SK-N-SH (cell line): ENCODE measurements around the gene PROSER2. TPM values are rescaled to one million over a fixed set of nuclear protein-coding genes. Genes with fewer than 3 reads are reported as not detected.

Experiments
- CTCF ChIA-PET: fragments of 300-600, 350-600 bp; formaldehyde crosslinking; extraction: SDS; loops from one replicate; lab custom pipeline; 2021; lab: Yijun Ruan, JAX
- POLR2A ChIA-PET: fragments of 350-600 bp; sonication (Branson Sonifier 250); formaldehyde crosslinking; extraction: SDS; loops from one replicate; lab custom pipeline; 2020; ENCODE audit warnings: antibody characterized with exemption, inconsistent platforms; lab: Yijun Ruan, JAX
- DNase-seq: peaks from one replicate; pipeline ENCODE4 v3.0.0; 2012
- H2AFZ ChIP-seq: fragments of 200-600 bp; sonication (generic); 2 replicates; pipeline ENCODE4 v1.8.1; 2016; ENCODE audit warnings: antibody characterized with exemption, mild to moderate bottlenecking, low read depth
- H3F3A ChIP-seq: fragments of 200-600 bp; sonication (generic); replicated peaks from 2 replicates; pipeline ENCODE3; 2016; ENCODE audit warnings: antibody characterized with exemption, mild to moderate bottlenecking; ENCODE audit not compliant: insufficient read depth
- H3K27ac ChIP-seq, 2 experiments: fragments of 200-500 bp in 1 of 2; fragments of 200-600 bp in 1 of 2; sonication (Bioruptor generic) in 1 of 2; sonication (generic), shearing (Covaris generic) in 1 of 2; 2 replicates each; pipeline versions ENCODE4 v1.5.1 to v1.6.1; 2014 to 2016; ENCODE audit warnings: low read depth in 2 of 2, inconsistent platforms in 1 of 2, low read length in 1 of 2, mild to moderate bottlenecking in 1 of 2, mixed read lengths in 1 of 2
- H3K27me3 ChIP-seq: fragments of 200-600 bp; sonication (generic), shearing (Covaris generic); 2 replicates; pipeline ENCODE4 v1.6.1; 2016; ENCODE audit warnings: mixed run types; ENCODE audit not compliant: insufficient read depth
- H3K36me3 ChIP-seq, 2 experiments: fragments of 200-500 bp in 1 of 2; fragments of 200-600 bp in 1 of 2; sonication (Bioruptor generic) in 1 of 2; sonication (generic) in 1 of 2; replicated peaks in 1 of 2; 2 replicates each; pipeline versions ENCODE3 to v1.5.1; 2014 to 2016; ENCODE audit warnings: low read length in 1 of 2, mild to moderate bottlenecking in 1 of 2; ENCODE audit not compliant: insufficient read depth in 2 of 2, control insufficient read depth in 1 of 2
- H3K4me1 ChIP-seq, 2 experiments: fragments of 200-500 bp in 1 of 2; fragments of 200-600 bp in 1 of 2; sonication (Bioruptor generic) in 1 of 2; sonication (generic), shearing (Covaris generic) in 1 of 2; 2 replicates each; pipeline versions ENCODE4 v1.5.1 to v1.6.1; 2014 to 2016; ENCODE audit warnings: low read depth in 1 of 2, low read length in 1 of 2, mixed run types in 1 of 2; ENCODE audit not compliant: insufficient read depth in 2 of 2, control insufficient read depth in 1 of 2
- H3K4me2 ChIP-seq: fragments of 200-600 bp; sonication (generic), shearing (Covaris generic); 2 replicates; pipeline ENCODE4 v1.6.1; 2017; ENCODE audit warnings: mixed run types
- H3K4me3 ChIP-seq, 2 experiments: fragments of 200-500 bp in 1 of 2; fragments of 200-600 bp in 1 of 2; sonication (Bioruptor generic) in 1 of 2; sonication (generic), shearing (Covaris generic) in 1 of 2; 2 replicates each; pipeline versions ENCODE4 v1.5.1 to v1.8.1; 2014 to 2016; ENCODE audit warnings: low read depth in 2 of 2, inconsistent platforms in 1 of 2, low read length in 1 of 2, mild to moderate bottlenecking in 1 of 2, mixed read lengths in 1 of 2, moderate library complexity in 1 of 2
- H3K79me2 ChIP-seq: fragments of 200-600 bp; sonication (generic); 2 replicates; pipeline ENCODE4 v1.8.1; 2017; ENCODE audit warnings: mild to moderate bottlenecking; ENCODE audit not compliant: insufficient read depth
- H3K9ac ChIP-seq: fragments of 200-600 bp; sonication (generic); 2 replicates; pipeline ENCODE4 v1.6.1; 2017; ENCODE audit warnings: mixed run types
- H3K9me2 ChIP-seq: fragments of 200-600 bp; sonication (generic); 2 replicates; pipeline ENCODE4 v1.6.1; 2017; ENCODE audit warnings: mixed run types
- H3K9me3 ChIP-seq: fragments of 200-600 bp; sonication (generic); 2 replicates; pipeline ENCODE4 v1.6.1; 2017; ENCODE audit warnings: mixed run types, mild to moderate bottlenecking, moderate library complexity
- H4K20me1 ChIP-seq: fragments of 200-600 bp; sonication (generic); 2 replicates; pipeline ENCODE4 v1.6.1; 2017; ENCODE audit warnings: mild to moderate bottlenecking, mixed run types; ENCODE audit not compliant: insufficient read depth
- CHD2 ChIP-seq: fragments of 150-350 bp; IDR thresholded peaks from 2 replicates; pipeline ENCODE4 v1.6.1; 2018; ENCODE audit warnings: low read length; ENCODE audit not compliant: partially characterized antibody
- CTCF ChIP-seq: fragments of 200-600 bp; sonication (generic); IDR thresholded peaks from 2 replicates; pipeline ENCODE4 v1.6.1; 2017; ENCODE audit warnings: antibody characterized with exemption, mild to moderate bottlenecking, moderate library complexity
- ELF1 ChIP-seq: IDR thresholded peaks from 2 replicates; pipeline ENCODE4 v1.4.0; 2012
- EZH2phosphoT487 ChIP-seq: fragments of 200-600 bp; sonication (generic); IDR thresholded peaks from 2 replicates; pipeline ENCODE4 v1.6.1; 2017; ENCODE audit warnings: low read depth, mixed run types, mild to moderate bottlenecking, antibody characterized with exemption, moderate library complexity, borderline replicate concordance
- FOSL2 ChIP-seq: IDR thresholded peaks from 2 replicates; pipeline ENCODE4 v1.4.0; 2012; ENCODE audit warnings: low read depth, mild to moderate bottlenecking, moderate library complexity, borderline replicate concordance
- FOXJ3 ChIP-seq: sonication (generic); formaldehyde crosslinking; IDR thresholded peaks from 2 replicates; pipeline ENCODE4 v1.5.1; 2020; ENCODE audit warnings: mild to moderate bottlenecking, missing genetic modification reagents
- GATA2 ChIP-seq: sonication (generic); formaldehyde crosslinking; IDR thresholded peaks from 2 replicates; pipeline ENCODE4 v1.5.0; 2020; ENCODE audit warnings: mild to moderate bottlenecking, missing genetic modification reagents
- NRF1 ChIP-seq: IDR thresholded peaks from 2 replicates; pipeline ENCODE4 v1.6.1; 2012; ENCODE audit warnings: low read depth, mild to moderate bottlenecking, low read length
- PBX3 ChIP-seq: IDR thresholded peaks from 2 replicates; pipeline ENCODE4; 2012
- POLR2AphosphoS5 ChIP-seq: IDR thresholded peaks from 2 replicates; pipeline ENCODE4 v1.6.1; 2012; ENCODE audit warnings: low read depth, low read length
- RAD21 ChIP-seq: IDR thresholded peaks from 2 replicates; pipeline ENCODE4 v1.6.1; 2012; ENCODE audit warnings: mild to moderate bottlenecking, low read length
- RFX5 ChIP-seq: IDR thresholded peaks from 2 replicates; pipeline ENCODE4 v1.6.1; 2012; ENCODE audit warnings: mild to moderate bottlenecking, improper control_type of control experiment, low read length
- RXRA ChIP-seq: IDR thresholded peaks from 2 replicates; pipeline ENCODE4 v1.4.0; 2012; ENCODE audit warnings: low read depth, mild to moderate bottlenecking, borderline replicate concordance
- TCF12 ChIP-seq: IDR thresholded peaks from 2 replicates; pipeline ENCODE4 v1.4.0; 2012
- WGBS: methylation state at CpG from one replicate; pipeline ENCODE4 v1.1.6; 2017; ENCODE audit warnings: low lambda C conversion rate; 5-methylcytosine and 5-hydroxymethylcytosine counted together
- polyA plus RNA-seq, 3 experiments: library from polyadenylated mRNA; depleted of rRNA; stranded (reverse); fragments of >200 nt; gene quantifications; 2 replicates each; pipeline ENCODE4 v1.2.3, GENCODE V29; 2012

Gene PROSER2
- polyA plus RNA-seq, 1 of the 3 experiments (the other 2 are of a cell fraction): 0.95 TPM

GRCh38 chr10:11884706-11885423 is 61.7 kb downstream of the PROSER2 start:
- Histone ChIP-seq H3K27ac (no peak overlapping the region), H3K4me2 (no peak overlapping the region), H3K9me2 (no peaks in the 10 kb centered on the region), H2AFZ (no peak overlapping the region), H3K27me3 (no peaks in the 10 kb centered on the region), H3K9ac (no peak overlapping the region), H3K4me3 (no peak overlapping the region), H3K79me2 (no peaks in the 10 kb centered on the region), H3F3A (no peaks in the 10 kb centered on the region), H4K20me1 (no peaks in the 10 kb centered on the region), H3K36me3 (no peaks in the 10 kb centered on the region), H3K9me3 (no peaks in the 10 kb centered on the region), H3K4me1 (no peaks in the 10 kb centered on the region)
- WGBS: 66% methylated on average over 7 of the region's 7 CpGs
- ChIA-PET CTCF (interaction anchor here (1.1 kb wide), 1 partner anchor 29 kb away, joined by 3 read pairs; no protein-coding TSS in a partner anchor), POLR2A (no interaction called here)
- no peak for DNase-seq
- TF ChIP-seq GATA2 (CRISPR knock-in tag): no peak
- no peak for TF ChIP-seq TCF12
- no peak for TF ChIP-seq POLR2AphosphoS5
- TF ChIP-seq RFX5: no peak
- TF ChIP-seq RAD21: no peak
- TF ChIP-seq ELF1: no peak
- no peak for TF ChIP-seq NRF1
- no peak for TF ChIP-seq CTCF

- Histone ChIP-seq H3K79me2 (no peaks in the 10 kb centered on the region), H3K9me2 (no peaks in the 10 kb centered on the region), H3K4me1 (no peaks in the 10 kb centered on the region), H3K27ac (no peak overlapping the region), H3K9ac (no peak overlapping the region), H2AFZ (no peak overlapping the region), H3K36me3 (no peaks in the 10 kb centered on the region), H3F3A (no peaks in the 10 kb centered on the region), H3K9me3 (no peaks in the 10 kb centered on the region), H3K4me2 (no peak overlapping the region), H3K4me3 (no peak overlapping the region), H3K27me3 (no peaks in the 10 kb centered on the region), H4K20me1 (no peaks in the 10 kb centered on the region)
- 70% methylated on average over 11 of the region's 13 CpGs for WGBS
- POLR2A ChIA-PET: no interaction called here
- CTCF ChIA-PET: interaction anchor here (0.6 to 0.9 kb wide), 2 partner anchors 11 to 897 kb away, joined by 3 read pairs; no protein-coding TSS in a partner anchor
- DNase-seq: no peak
- TF ChIP-seq FOSL2: no peak
- no peak for TF ChIP-seq PBX3
- TF ChIP-seq CHD2: no peak
- no peak for TF ChIP-seq RFX5
- no peak for TF ChIP-seq RXRA
- TF ChIP-seq FOXJ3 (CRISPR knock-in tag): no peak
- TF ChIP-seq EZH2phosphoT487: no peak
Measured at GRCh38 chr10:11885437-11886137, 62.4 kb downstream of the PROSER2 start.
